Measurements from ENCODE around the gene USP22. TPM values are rescaled to one million over a fixed set of nuclear protein-coding genes. Genes with fewer than 3 reads are reported as not detected.

Gene USP22
- total and polyA plus RNA-seq, 2 of the 8 experiments (the other 6 are each of a cell fraction or from before 2014, with no cell fraction given), result 221 to 316 TPM

GRCh38 chr17:21010705-21011596, 31.9 kb downstream of the USP22 start (continued):
- TF ChIP-seq ATF3 (IDR thresholded peaks at IDR 0.05; ENCODE audit: insufficient read depth, low read depth, low read length) (no peak), CEBPB (IDR thresholded peaks at IDR 0.05; ENCODE audit: low read depth, low read length) (no peak), HDAC6 (IDR thresholded peaks at IDR 0.05; ENCODE audit: low read depth, low read length) (no peak), SAP30 (IDR thresholded peaks at IDR 0.05; ENCODE audit: insufficient read depth, insufficient replicate concordance, low read length) (no peak), HDAC2 (IDR thresholded peaks at IDR 0.05; ENCODE audit: borderline replicate concordance in 1 of 2, low read depth in 2 of 2, low read length in 2 of 2) (no peak), USF2 (IDR thresholded peaks at IDR 0.05; ENCODE audit: low read length) (no peak)

Data from H1 (cell line).